Tibial nerve (tissue), 4 donors: Measurements from ENCODE around the gene PRKCE.

Source experiments
- EP300 ChIP-seq, 2 donors: sonication (generic); formaldehyde crosslinking; IDR thresholded peaks; one replicate each; pipeline ENCODE4 v1.6.1; 2017; ENCODE audit warnings: antibody characterized with exemption in 2 of 2, mild to moderate bottlenecking in 1 of 2
- POLR2A ChIP-seq, 2 donors: fragments of 450-650 bp; IDR thresholded peaks; one replicate each; pipeline ENCODE4 v1.6.1; 2017; ENCODE audit warnings: antibody characterized with exemption in 2 of 2, mild to moderate bottlenecking in 2 of 2, moderate library complexity in 2 of 2
- TF ChIP-seq, protein P1 (sequence below), 5 experiments: fragments of 200-600 bp in 3 of 5; fragments of 450-650 bp in 2 of 5; sonication (generic) in 3 of 5; IDR thresholded peaks; one replicate each; pipeline ENCODE4 v1.5.1; 2016 to 2019; ENCODE audit warnings: antibody characterized with exemption in 5 of 5, mild to moderate bottlenecking in 3 of 5, moderate library complexity in 2 of 5

DNA sequence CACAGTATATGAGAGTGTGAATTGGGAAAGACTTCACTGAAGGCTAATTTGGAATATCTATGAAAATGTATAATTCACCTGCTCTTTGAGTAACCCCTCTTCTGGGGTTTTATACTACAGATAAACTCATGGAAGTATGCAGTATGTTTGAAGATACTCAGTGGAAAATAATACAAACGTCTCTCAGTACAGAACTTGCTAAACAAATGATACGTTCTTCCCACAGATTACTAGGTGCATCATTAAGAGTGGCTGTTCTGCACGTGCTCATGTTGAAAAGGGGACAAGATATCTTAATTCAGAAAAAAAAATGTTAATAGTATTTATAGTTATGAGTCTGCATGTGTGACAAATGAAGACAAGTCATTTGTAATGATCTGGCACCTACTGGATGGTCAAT, 575.5 kb downstream of the PRKCE start:
- TF ChIP-seq POLR2A (IDR thresholded peaks at IDR 0.05) (no peak), EP300 (IDR thresholded peaks at IDR 0.05) (no peak)
- TF ChIP-seq, protein P1, sequence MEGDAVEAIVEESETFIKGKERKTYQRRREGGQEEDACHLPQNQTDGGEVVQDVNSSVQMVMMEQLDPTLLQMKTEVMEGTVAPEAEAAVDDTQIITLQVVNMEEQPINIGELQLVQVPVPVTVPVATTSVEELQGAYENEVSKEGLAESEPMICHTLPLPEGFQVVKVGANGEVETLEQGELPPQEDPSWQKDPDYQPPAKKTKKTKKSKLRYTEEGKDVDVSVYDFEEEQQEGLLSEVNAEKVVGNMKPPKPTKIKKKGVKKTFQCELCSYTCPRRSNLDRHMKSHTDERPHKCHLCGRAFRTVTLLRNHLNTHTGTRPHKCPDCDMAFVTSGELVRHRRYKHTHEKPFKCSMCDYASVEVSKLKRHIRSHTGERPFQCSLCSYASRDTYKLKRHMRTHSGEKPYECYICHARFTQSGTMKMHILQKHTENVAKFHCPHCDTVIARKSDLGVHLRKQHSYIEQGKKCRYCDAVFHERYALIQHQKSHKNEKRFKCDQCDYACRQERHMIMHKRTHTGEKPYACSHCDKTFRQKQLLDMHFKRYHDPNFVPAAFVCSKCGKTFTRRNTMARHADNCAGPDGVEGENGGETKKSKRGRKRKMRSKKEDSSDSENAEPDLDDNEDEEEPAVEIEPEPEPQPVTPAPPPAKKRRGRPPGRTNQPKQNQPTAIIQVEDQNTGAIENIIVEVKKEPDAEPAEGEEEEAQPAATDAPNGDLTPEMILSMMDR (IDR thresholded peaks at IDR 0.05), result no peak
